WTC11 (cell line): ENCODE results near the gene SYNM. TPM values are rescaled to one million over a fixed set of nuclear protein-coding genes. Genes with fewer than 3 reads are reported as not detected.

Experiments
- ATAC-seq: fragments of 200-7000 bp; cut with Tn5 transposase; 2 replicates; pipeline ENCODE4 v1.10.0; 2021; ENCODE audit warnings: mild to moderate bottlenecking, moderate library complexity
- CTCF ChIA-PET: fragments of 300-600 bp; sonication (Branson Sonifier 250); formaldehyde crosslinking; loops from one replicate; lab custom pipeline; 2021; ENCODE audit warnings: antibody characterized with exemption; lab: Charles Lee
- POLR2A ChIA-PET: fragments of 350-600 bp; sonication (Branson Sonifier 250); formaldehyde crosslinking; loops from one replicate; lab custom pipeline; 2021; ENCODE audit warnings: antibody characterized with exemption; lab: Charles Lee
- DNase-seq: peaks from one replicate; pipeline ENCODE4 v3.0.0; 2021; ENCODE audit warnings: low spot score
- H3K27ac Mint-ChIP-seq: 2 replicates; pipeline ENCODE4 v1.8.0; 2021; ENCODE audit warnings: mixed read lengths
- H3K27me3 Mint-ChIP-seq: 2 replicates; pipeline ENCODE4 v1.8.0; 2021; ENCODE audit warnings: low read depth, mild to moderate bottlenecking, moderate library complexity, mixed read lengths
- H3K36me3 Mint-ChIP-seq: 2 replicates; pipeline ENCODE4 v1.8.0; 2021; ENCODE audit warnings: mixed read lengths
- H3K4me1 Mint-ChIP-seq: 2 replicates; pipeline ENCODE4 v1.8.0; 2022; ENCODE audit warnings: mixed read lengths
- H3K4me3 Mint-ChIP-seq: 2 replicates; pipeline ENCODE4 v1.8.0; 2021; ENCODE audit warnings: mild to moderate bottlenecking, moderate library complexity, mixed read lengths
- H3K9me3 Mint-ChIP-seq: 2 replicates; pipeline ENCODE4 v1.8.0; 2021; ENCODE audit warnings: mixed read lengths
- CTCF ChIP-seq: fragments of 200-600 bp; IDR thresholded peaks from 2 replicates; pipeline ENCODE4 v1.8.0; 2022; ENCODE audit warnings: antibody characterized with exemption
- ELF4 ChIP-seq: sonication (generic); formaldehyde crosslinking; IDR thresholded peaks from 2 replicates; pipeline ENCODE4 v1.8.1; 2022; ENCODE audit warnings: low read depth, mild to moderate bottlenecking, moderate library complexity, missing genetic modification reagents
- NR3C1 ChIP-seq: sonication (generic); formaldehyde crosslinking; conservative IDR thresholded peaks from 2 replicates; pipeline ENCODE4 v1.8.1; 2023; ENCODE audit warnings: low read depth, mild to moderate bottlenecking, missing genetic modification reagents
- OVOL2 ChIP-seq: fragments of 250-450 bp; sonication (Bioruptor Pico); IDR thresholded peaks from 2 replicates; pipeline ENCODE4 v1.9.0; 2021; ENCODE audit warnings: mild to moderate bottlenecking, borderline replicate concordance
- PRDM15 ChIP-seq: sonication (generic); formaldehyde crosslinking; IDR thresholded peaks from 2 replicates; pipeline ENCODE4 v1.8.0; 2022; ENCODE audit warnings: missing genetic modification reagents
- USF2 ChIP-seq: sonication (generic); formaldehyde crosslinking; IDR thresholded peaks from 2 replicates; pipeline ENCODE4 v1.8.1; 2023; ENCODE audit warnings: mild to moderate bottlenecking, missing genetic modification reagents, moderate library complexity
- ZBTB21 ChIP-seq: sonication (generic); formaldehyde crosslinking; IDR thresholded peaks from 2 replicates; pipeline ENCODE4 v1.8.1; 2023; ENCODE audit warnings: mild to moderate bottlenecking, missing genetic modification reagents, borderline replicate concordance
- ZNF263 ChIP-seq: sonication (generic); formaldehyde crosslinking; IDR thresholded peaks from 2 replicates; pipeline ENCODE4 v1.8.1; 2022; ENCODE audit warnings: low read depth, mild to moderate bottlenecking, moderate library complexity, missing genetic modification reagents
- ZNF281 ChIP-seq: sonication (generic); formaldehyde crosslinking; IDR thresholded peaks from 2 replicates; pipeline ENCODE4 v1.8.0; 2023; ENCODE audit warnings: mild to moderate bottlenecking, missing genetic modification reagents
- ZNF423 ChIP-seq: fragments of 250-450 bp; sonication (Bioruptor Pico); IDR thresholded peaks from 2 replicates; pipeline ENCODE4 v2.1.2; 2022; ENCODE audit warnings: mild to moderate bottlenecking, moderate library complexity
- ZNF512 ChIP-seq: sonication (generic); formaldehyde crosslinking; IDR thresholded peaks from 2 replicates; pipeline ENCODE4 v1.8.1; 2022; ENCODE audit warnings: missing genetic modification reagents, borderline replicate concordance
- ZNF532 ChIP-seq: fragments of 250-450 bp; sonication (Bioruptor Pico); IDR thresholded peaks from 2 replicates; pipeline ENCODE4 v1.9.0; 2021; ENCODE audit warnings: mild to moderate bottlenecking, borderline replicate concordance
- total RNA-seq: library from RNA; stranded (reverse); gene quantifications from 3 replicates; pipeline ENCODE4 v1.2.3, GENCODE V29; 2021

SYNM gene
- total RNA-seq, 1 experiment from 2014 or later, result 2.2 TPM

GRCh38 chr15:99130314-99130713 is 25.4 kb downstream of the SYNM start:
- POLR2A ChIA-PET, result no interaction called here
- TF ChIP-seq ELF4, result no peak
- TF ChIP-seq PRDM15 (CRISPR knock-in tag), result no peak
- TF ChIP-seq ZNF281 (CRISPR knock-in tag), result no peak
- no peak for TF ChIP-seq ZNF532 (CRISPR knock-in tag)
- no peak for TF ChIP-seq ZBTB21 (CRISPR knock-in tag)
- no peak for TF ChIP-seq USF2 (CRISPR knock-in tag)
- no peak for TF ChIP-seq CTCF
- no peaks in the 10 kb centered on the region for H3K27me3 Mint-ChIP-seq
- no peaks in the 10 kb centered on the region for H3K36me3 Mint-ChIP-seq
- H3K27ac Mint-ChIP-seq, result peak overlapping the region; percentile 28; the same call in 1 of the 2 replicates
- H3K9me3 Mint-ChIP-seq, result no peaks in the 10 kb centered on the region
- ATAC-seq (no peak), DNase-seq (no peak)
- CTCF ChIA-PET, result no interaction called here
- H3K4me3 Mint-ChIP-seq, result no peak overlapping the region
- H3K4me1 Mint-ChIP-seq, result no peaks in the 10 kb centered on the region

- H3K4me1 Mint-ChIP-seq, result no peaks in the 10 kb centered on the region
- no peak for DNase-seq
- H3K36me3 Mint-ChIP-seq, result no peaks in the 10 kb centered on the region
- H3K27ac Mint-ChIP-seq, result no peak overlapping the region
- no peaks in the 10 kb centered on the region for H3K9me3 Mint-ChIP-seq
- POLR2A ChIA-PET, result no interaction called here
- H3K4me3 Mint-ChIP-seq, result no peak overlapping the region
- TF ChIP-seq ZNF512 (CRISPR knock-in tag), result no peak
- TF ChIP-seq OVOL2 (CRISPR knock-in tag), result no peak
- no peak for TF ChIP-seq ZNF423 (CRISPR knock-in tag)
- TF ChIP-seq NR3C1 (CRISPR knock-in tag), result no peak
- no peak for TF ChIP-seq ZNF263 (CRISPR knock-in tag)
- H3K27me3 Mint-ChIP-seq, result no peaks in the 10 kb centered on the region
- ATAC-seq, result no peak
- CTCF ChIA-PET, result interaction anchor here (0.9 kb wide), 1 partner anchor 26 kb away, joined by 4 read pairs; the partner anchor contains the start of gene SYNM
These were observed 26.0 kb downstream of the SYNM start for GRCh38 chr15:99130765-99131440.
